IPS-18a (cell line): ENCODE measurements around the gene TNFRSF17.

ENCODE experiments used
- H3K27ac ChIP-seq: one replicate; pipeline ENCODE4 v1.5.1; 2013; ENCODE audit warnings: low read length
- H3K27me3 ChIP-seq: one replicate; pipeline ENCODE4 v1.6.1; 2013; ENCODE audit warnings: mild to moderate bottlenecking, low read length; ENCODE audit not compliant: control insufficient read depth, insufficient read depth
- H3K36me3 ChIP-seq: one replicate; pipeline ENCODE4 v1.6.1; 2013; ENCODE audit warnings: low read depth, low read length; ENCODE audit not compliant: control insufficient read depth
- H3K4me1 ChIP-seq: one replicate; pipeline ENCODE4 v1.6.1; 2013; ENCODE audit warnings: low read depth, low read length; ENCODE audit not compliant: control insufficient read depth
- H3K4me3 ChIP-seq: one replicate; pipeline ENCODE4 v1.5.1; 2013; ENCODE audit warnings: low read length
- H3K9ac ChIP-seq: one replicate; pipeline ENCODE4 v1.6.1; 2013; ENCODE audit warnings: mild to moderate bottlenecking, low read length, moderate library complexity
- H3K9me3 ChIP-seq: one replicate; pipeline ENCODE4 v1.6.1; 2013; ENCODE audit warnings: low read depth, low read length; ENCODE audit not compliant: control insufficient read depth

The TNFRSF17 gene

DNA sequence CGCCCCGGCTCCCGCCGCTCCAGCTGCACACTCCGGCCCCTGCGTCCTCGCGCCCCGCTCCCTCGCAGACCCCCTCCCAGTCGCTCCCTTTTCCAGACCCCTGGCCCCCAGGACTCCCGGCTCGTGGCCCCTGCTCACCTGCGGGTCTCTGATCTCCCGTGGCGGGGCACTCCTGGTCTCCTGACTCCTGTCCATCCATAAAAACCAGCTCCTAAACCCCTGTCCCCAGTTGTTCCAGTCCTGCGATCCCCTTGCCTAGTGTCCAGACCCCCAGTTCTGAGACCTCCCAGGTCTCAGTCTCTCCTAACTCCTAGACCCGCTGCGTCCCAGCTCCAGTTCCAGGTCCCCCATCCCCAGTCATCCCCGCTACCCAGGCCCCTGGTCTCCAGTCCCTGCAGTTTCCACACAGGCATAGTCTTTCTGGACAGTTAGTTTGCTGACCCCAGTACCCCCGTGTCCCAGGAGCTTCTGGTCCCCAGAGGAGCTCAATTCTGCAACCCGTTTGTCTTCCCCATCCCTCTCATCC, 11.9 kb downstream of the TNFRSF17 start:
- Histone ChIP-seq H3K36me3 (no peaks in the 10 kb centered on the region), H3K4me3 (peak overlapping the region; percentile 98), H3K9ac (peak overlapping the region; percentile 62), H3K4me1 (peaks cover 5% of the 10 kb centered on the region), H3K27me3 (no peaks in the 10 kb centered on the region), H3K27ac (no peak overlapping the region), H3K9me3 (no peaks in the 10 kb centered on the region)

- no peaks in the 10 kb centered on the region for H3K36me3 ChIP-seq
- H3K27me3 ChIP-seq: no peaks in the 10 kb centered on the region
- H3K4me1 ChIP-seq: peaks cover 5% of the 10 kb centered on the region
- peak overlapping the region; percentile 98 for H3K4me3 ChIP-seq
- no peaks in the 10 kb centered on the region for H3K9me3 ChIP-seq
- peak overlapping the region; percentile 62 for H3K9ac ChIP-seq
- no peak overlapping the region for H3K27ac ChIP-seq
Measured at GRCh38 chr16:11977376-11978041, 12.5 kb downstream of the TNFRSF17 start.

DNA sequence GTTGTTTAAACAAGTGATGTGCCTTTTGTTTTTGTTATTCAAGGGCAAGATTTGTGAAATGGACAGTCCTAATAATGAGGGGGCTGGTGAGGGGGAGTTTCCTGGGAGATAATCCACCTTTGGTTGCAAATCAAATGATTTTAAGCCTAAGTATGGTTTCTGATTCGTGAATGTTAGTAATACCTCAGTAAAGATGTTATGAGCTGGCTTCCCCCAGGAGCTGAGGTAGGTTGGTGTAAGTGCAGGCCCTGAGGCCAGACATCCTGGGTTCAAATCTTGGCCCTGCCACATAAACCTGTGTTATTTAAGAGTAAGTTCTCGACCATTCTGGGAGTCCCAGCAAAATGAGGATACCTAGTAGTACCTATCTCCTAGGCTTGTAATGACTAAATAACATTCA, 13.1 kb downstream of the TNFRSF17 start:
- H3K9ac ChIP-seq: no peak overlapping the region
- H3K9me3 ChIP-seq: no peaks in the 10 kb centered on the region
- H3K27ac ChIP-seq: no peak overlapping the region
- H3K36me3 ChIP-seq: no peaks in the 10 kb centered on the region
- H3K4me1 ChIP-seq: peaks cover 5% of the 10 kb centered on the region
- no peak overlapping the region for H3K4me3 ChIP-seq
- no peaks in the 10 kb centered on the region for H3K27me3 ChIP-seq

DNA sequence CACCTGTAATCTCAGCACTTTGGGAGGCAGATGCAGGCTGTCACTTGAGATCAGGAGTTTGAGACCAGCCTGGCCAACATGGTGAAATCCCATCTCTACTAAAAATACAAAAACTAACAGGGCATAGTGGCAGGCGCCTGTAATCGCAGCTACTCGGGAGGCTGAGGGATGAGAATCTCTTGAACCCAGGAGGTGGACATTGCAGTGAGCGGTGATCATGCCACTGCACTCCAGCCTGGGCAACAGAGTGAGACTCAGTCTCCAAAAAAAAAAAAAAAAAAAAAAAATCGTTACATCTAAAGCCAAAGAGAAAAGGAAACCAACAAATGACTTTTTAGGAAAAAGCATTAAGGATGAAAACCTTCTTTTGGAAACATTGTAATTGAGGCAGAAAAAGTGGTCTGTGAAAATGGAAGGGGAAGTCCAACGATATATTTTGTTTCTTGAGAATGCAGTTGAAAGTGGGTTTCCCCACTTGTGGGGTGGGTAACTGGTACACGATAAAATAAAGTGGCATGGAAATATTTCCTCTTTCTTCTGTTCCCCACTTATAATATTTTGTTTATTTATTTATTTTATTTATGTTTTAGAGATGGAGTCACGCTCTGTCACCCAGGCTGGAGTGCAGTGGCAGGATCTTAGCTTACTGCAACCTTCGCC, 14.1 kb downstream of the TNFRSF17 start:
- H3K4me3 ChIP-seq: no peak overlapping the region
- no peaks in the 10 kb centered on the region for H3K27me3 ChIP-seq
- H3K27ac ChIP-seq: no peak overlapping the region
- H3K9me3 ChIP-seq: no peaks in the 10 kb centered on the region
- H3K36me3 ChIP-seq: no peaks in the 10 kb centered on the region
- H3K4me1 ChIP-seq: peaks cover 5% of the 10 kb centered on the region
- no peak overlapping the region for H3K9ac ChIP-seq

DNA sequence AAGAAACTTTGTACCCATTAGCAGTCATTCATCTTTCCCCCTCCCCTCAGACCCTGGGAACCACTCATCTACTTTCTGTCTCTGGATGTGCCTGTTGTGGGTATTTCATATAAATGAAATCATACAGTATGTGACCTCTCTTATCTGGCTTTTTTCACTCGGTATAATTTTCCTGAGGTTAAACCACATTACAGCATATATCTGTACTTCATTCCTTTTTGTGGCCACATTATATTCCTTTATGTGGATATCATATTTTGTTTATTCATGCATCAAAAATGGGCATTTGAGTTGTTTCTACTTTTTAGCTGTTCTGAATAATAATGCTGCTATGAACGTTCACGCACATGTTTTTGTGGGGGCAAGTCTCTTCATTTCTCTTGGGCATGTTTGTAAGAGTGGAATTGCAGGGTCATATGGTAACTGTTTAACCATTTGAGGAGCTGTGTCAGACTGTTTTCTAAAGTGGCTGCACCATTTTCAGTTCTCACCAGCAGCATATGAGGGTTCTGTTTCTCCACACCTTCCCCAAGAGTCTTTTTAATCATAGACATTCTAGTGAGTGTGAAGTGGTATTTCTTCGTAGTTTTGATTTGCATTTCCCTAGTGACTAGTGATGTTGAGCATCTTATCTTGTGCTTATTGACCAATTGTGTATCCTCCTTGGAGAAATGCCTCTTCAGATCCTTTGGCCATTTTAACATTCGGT, 15.3 kb downstream of the TNFRSF17 start:
- H3K4me3 ChIP-seq: no peak overlapping the region
- no peaks in the 10 kb centered on the region for H3K36me3 ChIP-seq
- no peak overlapping the region for H3K27ac ChIP-seq
- no peaks in the 10 kb centered on the region for H3K9me3 ChIP-seq
- no peaks in the 10 kb centered on the region for H3K27me3 ChIP-seq
- H3K9ac ChIP-seq: no peak overlapping the region
- H3K4me1 ChIP-seq: peaks cover 5% of the 10 kb centered on the region

GRCh38 chr16:11985250-11985649, 20.2 kb downstream of the TNFRSF17 start:
- Histone ChIP-seq H3K4me3 (no peak overlapping the region), H3K4me1 (no peaks in the 10 kb centered on the region), H3K9me3 (no peaks in the 10 kb centered on the region), H3K27me3 (no peaks in the 10 kb centered on the region), H3K9ac (no peak overlapping the region), H3K36me3 (no peaks in the 10 kb centered on the region), H3K27ac (no peak overlapping the region)

GRCh38 chr16:11986521-11987057, 21.6 kb downstream of the TNFRSF17 start:
- H3K27me3 ChIP-seq: no peaks in the 10 kb centered on the region
- no peaks in the 10 kb centered on the region for H3K4me1 ChIP-seq
- no peak overlapping the region for H3K27ac ChIP-seq
- no peaks in the 10 kb centered on the region for H3K9me3 ChIP-seq
- H3K9ac ChIP-seq: no peak overlapping the region
- H3K4me3 ChIP-seq: no peak overlapping the region
- no peaks in the 10 kb centered on the region for H3K36me3 ChIP-seq

DNA sequence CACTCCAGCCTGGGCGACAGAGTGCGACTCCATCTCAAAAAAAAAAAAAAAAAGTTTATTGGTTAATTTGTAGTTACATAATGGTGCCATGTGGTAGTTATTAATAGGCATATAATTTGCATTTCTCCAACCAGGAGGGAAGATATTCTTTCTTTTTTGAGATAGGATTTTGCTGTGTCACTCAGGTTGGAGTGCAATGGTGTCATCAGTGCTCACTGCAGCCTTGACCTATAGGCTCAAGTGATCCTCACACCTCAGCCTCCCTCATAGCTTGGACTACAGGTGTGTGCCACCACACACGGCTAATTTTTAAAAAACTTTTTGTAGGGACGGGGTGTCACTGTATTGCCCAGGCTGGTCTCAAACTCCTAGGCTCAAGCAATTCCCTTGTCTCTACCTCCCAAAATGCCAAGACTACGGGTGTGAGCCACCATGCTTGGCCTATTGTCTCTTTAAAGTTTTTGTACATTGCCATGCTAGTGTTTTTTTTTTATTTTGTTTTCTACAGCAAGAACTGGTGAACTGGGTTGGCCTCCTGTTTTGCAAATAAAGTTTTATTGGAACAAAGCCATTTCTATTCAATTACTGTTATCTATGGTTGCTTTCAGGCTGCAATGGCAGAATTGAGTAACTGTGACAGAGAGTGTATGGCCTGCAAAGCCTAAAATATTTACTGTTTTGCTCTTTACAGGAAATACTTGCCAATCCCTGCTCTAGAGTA, 23.4 kb downstream of the TNFRSF17 start:
- H3K27me3 ChIP-seq: no peaks in the 10 kb centered on the region
- H3K4me3 ChIP-seq: no peak overlapping the region
- H3K27ac ChIP-seq: no peak overlapping the region
- H3K4me1 ChIP-seq: no peaks in the 10 kb centered on the region
- no peaks in the 10 kb centered on the region for H3K9me3 ChIP-seq
- H3K9ac ChIP-seq: no peak overlapping the region
- H3K36me3 ChIP-seq: no peaks in the 10 kb centered on the region

DNA sequence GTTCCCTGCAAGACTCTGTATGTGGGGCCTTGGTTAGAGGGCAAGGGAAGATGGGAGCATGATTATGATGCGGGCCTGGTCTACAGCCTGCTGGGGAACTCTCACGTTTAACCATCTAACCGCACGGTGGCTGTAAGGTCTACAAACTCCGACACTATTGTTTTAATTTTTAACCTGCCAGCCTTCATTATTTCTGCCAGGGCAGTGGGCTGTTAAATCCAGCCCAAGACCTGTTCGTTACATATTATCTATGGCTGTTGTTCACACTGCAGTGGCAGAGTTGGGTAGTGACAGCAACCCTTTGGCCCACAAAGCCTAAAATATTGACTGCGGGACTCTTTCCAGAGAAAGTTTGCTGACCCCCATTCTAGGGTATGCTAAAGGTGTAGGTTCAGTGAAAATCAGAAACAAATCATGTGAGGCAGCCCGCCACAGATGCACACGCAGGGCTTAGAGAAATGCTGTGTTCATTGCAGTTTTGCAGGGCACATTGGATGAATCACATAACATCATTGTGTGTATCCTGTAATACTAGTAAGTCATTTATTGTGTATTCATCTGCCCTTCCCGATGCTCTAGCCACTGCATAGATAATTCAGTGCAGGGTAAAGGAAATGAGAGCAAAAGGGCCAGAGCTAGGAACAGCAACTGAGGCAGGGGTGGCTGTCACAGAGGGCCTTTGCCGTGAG, 25.8 kb downstream of the TNFRSF17 start:
- Histone ChIP-seq H3K9ac (no peak overlapping the region), H3K27ac (no peak overlapping the region), H3K4me3 (no peak overlapping the region), H3K4me1 (no peaks in the 10 kb centered on the region), H3K9me3 (no peaks in the 10 kb centered on the region), H3K36me3 (no peaks in the 10 kb centered on the region), H3K27me3 (no peaks in the 10 kb centered on the region)

- no peaks in the 10 kb centered on the region for H3K27me3 ChIP-seq
- no peak overlapping the region for H3K9ac ChIP-seq
- H3K4me1 ChIP-seq: no peaks in the 10 kb centered on the region
- no peaks in the 10 kb centered on the region for H3K36me3 ChIP-seq
- no peaks in the 10 kb centered on the region for H3K9me3 ChIP-seq
- H3K4me3 ChIP-seq: no peak overlapping the region
- no peak overlapping the region for H3K27ac ChIP-seq
Measured at GRCh38 chr16:11992008-11992584, 27.1 kb downstream of the TNFRSF17 start.
